Activated B cell treated with CpG ODN at 0.5 μM for 24 hours (primary cell): ENCODE measurements around the gene PRMT3. TPM values are rescaled to one million over a fixed set of nuclear protein-coding genes. Genes with fewer than 3 reads are reported as not detected.
"Not testable (repeated sequence)": the region's sequence is repeated elsewhere in the genome, so short reads cannot be mapped to it uniquely, and the experiment has no call there.

Source experiments
- ATAC-seq: fragments of 200-7000 bp; cut with Tn5 transposase; one replicate; pipeline ENCODE4 v1.10.0; 2021; ENCODE audit warnings: low read depth, mild to moderate bottlenecking, moderate library complexity
- CTCF ChIA-PET: fragments of 350-600 bp; sonication (Branson Sonifier 250); formaldehyde crosslinking; loops from one replicate; lab custom pipeline; 2021; ENCODE audit warnings: antibody characterized with exemption; lab: Charles Lee
- POLR2A ChIA-PET: fragments of 350-600 bp; sonication (Branson Sonifier 250); formaldehyde crosslinking; loops from one replicate; lab custom pipeline; 2021; ENCODE audit warnings: antibody characterized with exemption; lab: Charles Lee
- DNase-seq: peaks from one replicate; pipeline ENCODE4 v3.0.0; 2022
- H3K27ac Mint-ChIP-seq: one replicate; pipeline ENCODE4 v1.8.0; 2020; ENCODE audit warnings: mixed read lengths
- H3K27me3 Mint-ChIP-seq: one replicate; pipeline ENCODE4 v1.8.0; 2021; ENCODE audit warnings: mixed read lengths
- H3K36me3 Mint-ChIP-seq: one replicate; pipeline ENCODE4 v1.8.0; 2021; ENCODE audit warnings: low read depth, mixed read lengths
- H3K4me1 Mint-ChIP-seq: one replicate; pipeline ENCODE4 v1.8.0; 2021; ENCODE audit warnings: mixed read lengths
- H3K4me3 Mint-ChIP-seq: one replicate; pipeline ENCODE4 v1.8.0; 2020; ENCODE audit warnings: mild to moderate bottlenecking, mixed read lengths
- H3K9me3 Mint-ChIP-seq: one replicate; pipeline ENCODE4 v1.8.0; 2020; ENCODE audit warnings: mixed read lengths
- CTCF ChIP-seq: fragments of 200-600 bp; IDR thresholded peaks from one replicate; pipeline ENCODE4 v1.8.0; 2022; ENCODE audit warnings: antibody characterized with exemption, mild to moderate bottlenecking
- intact Hi-C: fragments of 100-400 bp; cut with micrococcal nuclease; formaldehyde crosslinking; loops from one replicate; pipeline ENCODE4 v1.15.1; 2024
- total RNA-seq: library from RNA; stranded (reverse); gene quantifications from 2 replicates; pipeline ENCODE4 v1.2.3, GENCODE V29; 2022

PRMT3 gene
- total RNA-seq, 1 donor from 2014 or later, result 24.9 TPM

DNA sequence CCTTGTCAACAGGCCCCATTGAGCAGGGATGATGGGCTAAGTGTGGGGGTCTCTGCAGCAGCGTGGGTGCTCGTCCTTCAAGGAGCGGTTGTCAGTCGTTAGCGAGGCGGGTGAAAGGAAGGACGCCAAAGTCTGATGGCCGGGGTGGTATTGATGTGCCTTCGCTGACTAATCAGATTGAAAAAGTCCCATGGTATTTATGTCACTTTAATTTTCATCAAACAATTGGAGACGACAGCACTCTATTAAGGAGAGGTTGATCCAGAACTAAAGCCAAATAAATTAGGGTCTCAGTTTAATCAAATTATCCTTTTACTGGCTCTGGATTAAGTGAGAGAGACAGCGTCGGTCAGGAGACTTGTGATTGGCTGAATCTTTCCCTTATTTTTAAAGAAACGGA is 14.4 kb upstream of the PRMT3 start:
- H3K27ac Mint-ChIP-seq, result no peak overlapping the region
- no peak for TF ChIP-seq CTCF
- peaks cover 7% of the 10 kb centered on the region for H3K4me1 Mint-ChIP-seq
- ChIA-PET CTCF (no interaction called here), POLR2A (interaction anchor here (0.6 kb wide), 1 partner anchor 19 kb away, joined by 3 read pairs; no protein-coding TSS in a partner anchor)
- no peaks in the 10 kb centered on the region for H3K27me3 Mint-ChIP-seq
- intact Hi-C loops, result no loop called here
- ATAC-seq (no peak), DNase-seq (no peak)
- H3K4me3 Mint-ChIP-seq, result no peak overlapping the region
- H3K36me3 Mint-ChIP-seq, result peaks cover 64% of the 10 kb centered on the region
- H3K9me3 Mint-ChIP-seq, result no peaks in the 10 kb centered on the region

DNA sequence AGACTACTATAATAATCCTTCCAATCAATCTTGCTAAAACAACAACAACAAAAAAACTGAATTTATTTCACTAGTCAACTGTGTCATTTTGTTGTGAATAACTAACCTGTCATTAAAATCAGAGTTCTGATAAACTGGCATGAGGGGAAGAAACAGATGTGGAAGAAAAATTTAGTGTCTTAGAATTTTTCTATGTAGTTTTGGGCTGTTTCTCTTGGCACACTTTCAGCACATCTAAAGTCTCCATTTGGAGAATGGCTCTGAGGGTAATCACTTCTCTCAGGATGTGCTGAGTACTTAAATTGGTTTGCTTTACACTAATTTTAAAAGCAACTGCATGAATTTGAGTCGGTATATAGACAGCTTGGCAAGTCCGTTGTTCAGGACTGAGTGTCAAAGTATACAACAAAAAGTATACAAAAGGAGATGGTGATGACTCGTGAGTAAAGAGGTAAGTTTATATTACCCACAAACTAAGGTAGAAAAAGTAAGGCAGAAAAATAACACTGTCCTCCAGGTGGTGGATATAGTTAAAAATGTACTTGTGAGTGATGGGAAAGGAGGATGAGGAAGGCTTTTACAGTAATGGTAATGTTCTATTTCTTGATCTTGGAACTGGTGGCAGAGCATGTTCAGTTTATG is 13.8 kb upstream of the PRMT3 start:
- ChIA-PET CTCF (no interaction called here), POLR2A (no interaction called here)
- Mint-ChIP-seq H3K4me1 (peaks cover 2% of the 10 kb centered on the region), H3K27ac (no peak overlapping the region), H3K4me3 (no peak overlapping the region), H3K36me3 (peaks cover 61% of the 10 kb centered on the region), H3K27me3 (no peaks in the 10 kb centered on the region), H3K9me3 (no peaks in the 10 kb centered on the region)
- intact Hi-C loops, result no loop called here
- no peak for ATAC-seq
- no peak for DNase-seq
- TF ChIP-seq CTCF, result no peak

DNA sequence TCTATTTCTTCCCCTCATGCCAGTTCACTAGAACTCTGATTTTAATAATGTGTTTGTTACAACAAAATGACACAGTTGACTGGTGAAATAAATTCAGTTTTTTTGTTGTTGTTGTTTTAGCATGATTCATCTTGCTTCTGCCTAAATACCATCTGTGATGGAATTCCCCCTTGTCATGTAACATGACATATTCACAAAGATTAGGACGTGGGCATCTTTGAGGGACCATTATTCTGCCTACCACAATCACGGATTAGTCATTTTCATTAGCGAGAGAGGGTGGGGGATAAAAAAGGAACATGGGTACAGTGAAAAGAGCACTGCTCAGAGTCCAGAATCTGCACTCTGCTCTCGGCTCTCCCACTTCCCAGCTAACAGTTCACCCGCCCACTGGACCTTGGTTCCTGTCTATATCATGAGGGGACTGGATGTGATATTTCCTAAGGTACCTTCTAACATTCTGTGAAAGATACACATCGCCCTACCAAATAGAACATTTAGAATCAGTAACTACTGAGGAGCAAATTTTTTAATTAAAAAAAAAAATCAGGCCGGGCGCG is 12.7 kb upstream of the PRMT3 start:
- ChIA-PET CTCF (no interaction called here), POLR2A (no interaction called here)
- DNase-seq, result no peak
- no peak for TF ChIP-seq CTCF
- H3K4me1 Mint-ChIP-seq, result peaks cover 2% of the 10 kb centered on the region
- H3K27me3 Mint-ChIP-seq, result no peaks in the 10 kb centered on the region
- intact Hi-C loops, result no loop called here
- ATAC-seq, result no peak
- no peak overlapping the region for H3K27ac Mint-ChIP-seq
- H3K9me3 Mint-ChIP-seq, result no peaks in the 10 kb centered on the region
- no peak overlapping the region for H3K4me3 Mint-ChIP-seq
- H3K36me3 Mint-ChIP-seq, result peaks cover 65% of the 10 kb centered on the region

GRCh38 chr11:20376162-20376730 is 11.3 kb upstream of the PRMT3 start:
- H3K4me1 Mint-ChIP-seq, result peaks cover 2% of the 10 kb centered on the region
- no peaks in the 10 kb centered on the region for H3K9me3 Mint-ChIP-seq
- peaks cover 65% of the 10 kb centered on the region for H3K36me3 Mint-ChIP-seq
- ATAC-seq, result no peak
- intact Hi-C loops, result no loop called here
- ChIA-PET POLR2A (no interaction called here), CTCF (no interaction called here)
- no peak for TF ChIP-seq CTCF
- DNase-seq, result no peak
- no peaks in the 10 kb centered on the region for H3K27me3 Mint-ChIP-seq
- H3K27ac Mint-ChIP-seq, result no peak overlapping the region
- H3K4me3 Mint-ChIP-seq, result no peak overlapping the region

- Mint-ChIP-seq H3K36me3 (peaks cover 33% of the 10 kb centered on the region), H3K4me3 (peak overlapping the region; percentile 35), H3K4me1 (peaks cover 28% of the 10 kb centered on the region), H3K27ac (peak overlapping the region; percentile 100)
- DNase-seq, ATAC-seq, H3K27me3 Mint-ChIP-seq, H3K9me3 Mint-ChIP-seq, POLR2A ChIA-PET: not testable (repeated sequence)
- intact Hi-C loops, result loop anchor here (2.0 to 10.0 kb wide), 2 partner anchors 225 to 1271 kb away; partner anchors contain the start of gene ZDHHC13
- CTCF ChIA-PET, result interaction anchor here (1.1 kb wide), 2 partner anchors 16 to 32 kb away, joined by 3 read pairs; no protein-coding TSS in a partner anchor
Measured at GRCh38 chr11:20385996-20386395, 1.5 kb upstream of the PRMT3 start.
